GM12865 (cell line): ENCODE measurements around the gene CDC14C.

Experiments
- DNase-seq: peaks from one replicate; pipeline ENCODE4 v3.0.0; 2010; ENCODE audit warnings: low read depth
- H3K4me3 ChIP-seq: 2 replicates; pipeline ENCODE4 v1.5.1; 2011; ENCODE audit warnings: mild to moderate bottlenecking, low read depth, low read length, control low read depth
- TF ChIP-seq, protein P1 (sequence below): IDR thresholded peaks from 2 replicates; pipeline ENCODE4 v1.5.1; 2011; ENCODE audit warnings: low read length, control low read depth, low read depth, inconsistent platforms; ENCODE audit not compliant: insufficient read depth; ENCODE audit errors: missing control alignments

The CDC14C gene

GRCh38 chr7:48971173-48971572 is 46.8 kb downstream of the CDC14C start:
- DNase-seq = no peak
- H3K4me3 ChIP-seq = no peak overlapping the region
- TF ChIP-seq, protein P1, sequence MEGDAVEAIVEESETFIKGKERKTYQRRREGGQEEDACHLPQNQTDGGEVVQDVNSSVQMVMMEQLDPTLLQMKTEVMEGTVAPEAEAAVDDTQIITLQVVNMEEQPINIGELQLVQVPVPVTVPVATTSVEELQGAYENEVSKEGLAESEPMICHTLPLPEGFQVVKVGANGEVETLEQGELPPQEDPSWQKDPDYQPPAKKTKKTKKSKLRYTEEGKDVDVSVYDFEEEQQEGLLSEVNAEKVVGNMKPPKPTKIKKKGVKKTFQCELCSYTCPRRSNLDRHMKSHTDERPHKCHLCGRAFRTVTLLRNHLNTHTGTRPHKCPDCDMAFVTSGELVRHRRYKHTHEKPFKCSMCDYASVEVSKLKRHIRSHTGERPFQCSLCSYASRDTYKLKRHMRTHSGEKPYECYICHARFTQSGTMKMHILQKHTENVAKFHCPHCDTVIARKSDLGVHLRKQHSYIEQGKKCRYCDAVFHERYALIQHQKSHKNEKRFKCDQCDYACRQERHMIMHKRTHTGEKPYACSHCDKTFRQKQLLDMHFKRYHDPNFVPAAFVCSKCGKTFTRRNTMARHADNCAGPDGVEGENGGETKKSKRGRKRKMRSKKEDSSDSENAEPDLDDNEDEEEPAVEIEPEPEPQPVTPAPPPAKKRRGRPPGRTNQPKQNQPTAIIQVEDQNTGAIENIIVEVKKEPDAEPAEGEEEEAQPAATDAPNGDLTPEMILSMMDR = no peak

DNA sequence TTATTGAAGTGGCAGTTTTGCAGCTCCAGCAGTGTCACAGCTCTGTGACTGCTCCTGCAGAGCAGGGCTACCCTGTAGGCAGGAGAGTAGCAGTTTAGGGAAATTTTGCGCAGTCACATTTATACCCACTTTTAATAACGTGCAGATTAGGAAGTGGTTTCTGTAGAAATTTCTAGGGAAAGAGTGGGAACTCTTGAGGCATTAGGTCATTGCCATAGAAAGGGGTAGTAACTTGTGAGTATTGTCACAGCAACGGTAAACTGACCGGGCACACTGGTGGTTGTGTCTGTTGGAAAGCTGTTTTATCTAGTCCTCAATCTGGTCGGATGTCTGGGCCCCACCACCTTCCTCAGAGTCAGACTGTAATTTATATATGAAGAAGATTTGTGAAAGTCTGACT is 51.9 kb downstream of the CDC14C start:
- DNase-seq = no peak
- TF ChIP-seq, protein P1 = no peak
- no peak overlapping the region for H3K4me3 ChIP-seq

GRCh38 chr7:48976850-48977249 is 52.5 kb downstream of the CDC14C start:
- H3K4me3 ChIP-seq = no peak overlapping the region
- TF ChIP-seq, protein P1 = no peak
- no peak for DNase-seq
